HG03039 (cell line): Measurements from ENCODE around the gene OR7A5.
"Not testable (repeated sequence)": the region's sequence is repeated elsewhere in the genome, so short reads cannot be mapped to it uniquely, and the experiment has no call there.

Source experiments
- ATAC-seq: cut with Tn5 transposase; IDR thresholded peaks from one replicate; pipeline ENCODE4 v1.9.1; 2021; ENCODE audit warnings: mild to moderate bottlenecking, moderate library complexity; ENCODE audit not compliant: unreplicated experiment

The OR7A5 gene

DNA sequence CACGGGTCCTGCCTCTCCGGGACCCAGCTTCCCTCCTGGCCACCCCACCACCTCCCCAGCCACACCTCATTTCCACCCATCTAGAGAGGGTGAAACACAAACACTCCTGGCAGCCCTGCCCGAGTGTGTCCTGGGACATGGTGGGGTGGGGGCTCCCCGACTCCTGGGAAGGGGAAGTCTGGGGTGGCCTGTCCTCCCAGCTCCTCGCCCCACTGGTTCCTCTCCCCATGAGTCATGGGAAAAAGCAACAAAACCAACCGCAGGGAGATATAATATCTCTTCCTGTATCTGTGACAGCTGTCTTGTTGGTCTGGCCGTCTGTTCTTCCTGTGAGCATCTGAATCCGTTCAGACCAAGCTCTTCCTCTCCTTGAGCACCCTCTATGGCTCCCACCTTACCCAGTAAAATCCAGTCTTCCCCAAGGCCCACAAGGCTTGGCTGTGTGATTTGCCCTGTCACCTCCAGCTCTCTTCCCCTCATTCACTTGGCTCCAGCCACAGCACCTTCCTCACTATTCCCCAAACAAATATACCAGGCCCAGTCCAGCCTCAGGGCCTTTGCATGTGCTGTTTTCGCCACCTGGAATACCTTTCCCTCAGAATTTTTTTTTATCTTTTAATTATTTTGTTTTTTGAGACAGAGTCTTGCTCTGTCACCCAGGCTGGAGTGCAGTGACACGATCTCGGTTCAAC is 49.7 kb downstream of the OR7A5 start:
- not testable (repeated sequence) for ATAC-seq

DNA sequence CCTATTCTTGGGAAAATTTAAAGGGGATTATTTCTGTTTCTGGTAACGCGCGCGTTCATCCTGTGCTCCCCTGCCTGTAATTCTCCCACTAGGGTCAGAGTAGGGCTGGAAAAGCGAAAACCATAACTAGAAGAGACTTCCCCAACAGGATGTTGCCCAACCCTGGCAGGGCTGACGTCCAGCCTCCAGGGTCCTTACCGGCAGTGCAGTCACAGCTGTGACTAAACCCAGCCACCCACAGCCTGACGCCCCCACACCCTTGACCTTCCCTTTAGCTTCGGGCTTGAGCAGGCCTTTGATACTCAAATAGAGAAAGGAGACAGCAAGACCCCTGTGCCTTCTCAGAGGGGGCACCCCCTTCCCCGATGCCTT is 50.3 kb downstream of the OR7A5 start:
- ATAC-seq = not testable (repeated sequence)

DNA sequence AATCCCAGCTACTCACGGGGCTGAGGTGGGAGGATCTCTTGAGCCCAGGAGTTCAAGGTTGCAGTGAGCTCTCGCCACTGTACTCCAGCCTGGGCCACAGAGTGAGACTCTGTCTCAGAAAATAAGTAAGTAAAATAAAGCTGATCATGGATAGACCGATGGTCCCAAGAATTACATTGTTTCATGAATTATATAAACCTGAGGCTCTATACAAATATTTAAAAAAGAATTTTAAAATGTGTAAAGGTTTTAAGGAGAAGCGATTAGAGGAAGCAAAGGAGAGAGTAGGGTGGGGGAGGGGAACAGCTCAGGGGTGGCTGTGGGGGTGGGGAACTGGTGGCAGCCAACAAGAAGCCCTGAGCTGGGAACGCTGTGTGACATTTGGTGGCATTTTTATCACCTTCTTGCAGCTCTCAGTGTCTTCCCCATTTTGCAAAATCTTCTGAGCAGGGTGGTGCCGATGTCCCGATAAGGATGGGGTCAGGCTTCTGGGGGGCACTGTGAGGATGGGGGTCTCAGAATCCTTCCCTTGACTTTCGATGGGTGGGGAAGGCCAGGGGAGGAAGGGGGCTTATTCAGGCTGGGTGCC is 51.5 kb downstream of the OR7A5 start:
- ATAC-seq = not testable (repeated sequence)

DNA sequence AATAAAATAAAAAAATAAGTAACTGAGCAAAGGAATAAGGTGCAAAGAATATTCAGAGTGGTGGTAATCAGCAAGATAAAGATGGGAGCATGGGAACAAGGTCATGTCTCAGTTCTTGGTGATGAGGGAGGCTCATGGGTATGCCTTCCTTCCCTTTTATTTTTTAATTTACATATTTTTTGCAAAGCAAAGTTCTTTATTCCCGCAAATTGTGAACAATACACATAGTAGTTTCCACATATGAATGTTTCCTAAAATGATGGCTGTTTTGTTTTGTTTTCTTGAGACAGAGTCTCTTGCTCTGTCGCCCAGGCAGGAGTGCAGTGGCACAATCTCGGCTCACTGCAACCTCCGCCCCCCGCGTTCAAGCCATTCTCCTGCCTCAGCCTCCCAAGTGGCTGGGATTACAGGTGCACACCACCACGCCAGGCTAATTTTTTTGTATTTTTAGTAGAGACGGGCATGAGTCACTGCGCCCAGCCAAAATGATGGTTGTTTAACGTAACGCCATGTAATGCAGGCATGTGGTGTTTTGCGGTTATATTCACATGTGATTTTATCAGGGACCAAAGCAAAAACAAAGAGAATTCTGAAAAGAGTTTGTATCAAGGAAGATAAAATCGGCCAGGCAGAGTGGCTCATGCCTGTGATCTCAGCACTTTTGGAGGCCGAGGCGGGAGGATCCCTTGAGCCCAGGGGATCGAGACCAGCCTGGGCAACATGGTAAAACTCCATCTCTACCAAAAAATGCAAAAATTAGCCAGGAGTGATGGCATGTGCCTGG is 52.2 kb downstream of the OR7A5 start:
- no peak for ATAC-seq

DNA sequence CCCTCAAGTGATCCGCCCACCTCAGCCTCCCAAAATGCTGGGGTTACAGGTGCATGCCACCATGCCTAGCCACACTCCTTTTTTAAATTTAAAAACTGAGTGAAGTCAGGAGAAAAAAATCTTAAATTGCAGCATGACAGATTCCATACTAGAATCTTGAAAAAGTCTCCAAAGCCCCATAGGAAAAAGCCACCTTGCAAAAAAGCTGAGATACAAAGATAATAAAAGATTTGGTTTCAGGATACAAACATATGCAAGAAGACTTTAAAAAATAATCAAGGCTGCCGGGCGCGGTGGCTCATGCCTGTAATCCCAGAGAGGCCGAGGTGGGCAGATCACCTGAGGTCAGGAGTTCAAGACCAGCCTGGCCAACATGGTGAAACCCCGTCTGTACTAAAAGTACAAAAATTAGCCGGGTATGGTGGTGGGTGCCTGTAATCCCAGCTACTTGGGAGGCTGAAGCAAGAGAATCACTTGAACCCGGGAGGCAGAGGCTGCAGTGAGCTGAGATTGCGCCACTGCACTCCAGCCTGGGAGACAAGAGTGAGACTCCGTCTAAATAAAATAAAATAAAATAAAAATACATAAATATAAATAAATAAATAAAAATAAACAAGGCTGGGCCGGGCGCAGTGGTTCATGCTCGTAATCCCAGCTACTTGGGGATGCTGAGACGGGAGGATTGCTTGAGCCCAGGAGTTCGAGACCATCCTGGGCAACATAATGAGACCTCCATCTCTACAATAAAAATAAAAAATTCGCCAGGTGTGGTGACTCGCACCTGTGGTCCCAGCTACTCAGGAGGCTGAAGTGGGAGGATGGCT is 53.1 kb downstream of the OR7A5 start:
- not testable (repeated sequence) for ATAC-seq

DNA sequence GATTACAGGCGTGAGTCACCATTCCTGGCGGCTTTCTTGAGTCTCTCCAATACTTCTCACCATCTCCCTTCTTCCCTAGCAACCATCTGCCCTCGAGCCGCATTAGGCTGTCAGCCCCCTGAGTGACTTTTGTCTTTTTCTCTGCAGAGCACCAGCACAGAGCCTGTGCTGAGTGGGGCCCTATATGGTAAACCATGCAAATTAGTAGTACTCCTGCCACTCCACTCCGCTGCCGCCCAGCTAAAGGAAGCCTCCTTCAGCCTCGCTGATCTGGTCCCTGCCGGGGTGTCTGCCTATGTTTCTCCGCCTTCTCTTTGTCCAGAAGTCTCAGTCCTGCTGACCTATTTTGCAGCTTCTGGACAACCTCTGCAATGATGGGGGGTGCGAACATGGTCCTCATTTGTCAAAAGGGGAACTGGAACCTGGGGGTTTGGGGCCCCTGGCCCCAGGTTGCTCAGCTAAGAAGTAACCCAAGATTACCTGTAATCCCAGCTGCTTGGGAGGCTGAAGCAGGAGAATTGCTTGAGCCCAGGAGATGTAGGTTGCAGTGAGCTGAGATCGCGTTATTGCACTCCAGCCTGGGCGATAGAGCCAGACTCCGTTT is 54.3 kb downstream of the OR7A5 start:
- ATAC-seq = not testable (repeated sequence)

DNA sequence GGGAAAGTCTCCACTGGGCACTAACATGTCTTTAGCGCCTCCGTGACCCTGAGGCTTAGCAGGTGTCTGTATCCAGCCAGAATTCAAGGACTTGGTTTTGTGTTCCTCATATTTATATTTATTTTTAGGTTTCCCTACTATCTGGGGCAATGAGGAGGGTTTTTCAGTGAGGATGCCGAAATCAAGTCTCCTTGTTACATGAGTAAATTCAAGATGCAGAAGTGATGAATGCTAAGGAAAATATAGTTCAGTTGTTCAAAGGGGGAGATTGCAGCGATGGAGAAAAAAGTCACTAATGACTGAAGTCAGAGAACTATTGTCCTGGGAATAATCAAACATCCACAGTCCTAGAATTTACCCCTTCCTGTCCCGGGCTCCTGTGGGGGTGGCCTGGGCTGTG is 55.8 kb downstream of the OR7A5 start:
- ATAC-seq = no peak

DNA sequence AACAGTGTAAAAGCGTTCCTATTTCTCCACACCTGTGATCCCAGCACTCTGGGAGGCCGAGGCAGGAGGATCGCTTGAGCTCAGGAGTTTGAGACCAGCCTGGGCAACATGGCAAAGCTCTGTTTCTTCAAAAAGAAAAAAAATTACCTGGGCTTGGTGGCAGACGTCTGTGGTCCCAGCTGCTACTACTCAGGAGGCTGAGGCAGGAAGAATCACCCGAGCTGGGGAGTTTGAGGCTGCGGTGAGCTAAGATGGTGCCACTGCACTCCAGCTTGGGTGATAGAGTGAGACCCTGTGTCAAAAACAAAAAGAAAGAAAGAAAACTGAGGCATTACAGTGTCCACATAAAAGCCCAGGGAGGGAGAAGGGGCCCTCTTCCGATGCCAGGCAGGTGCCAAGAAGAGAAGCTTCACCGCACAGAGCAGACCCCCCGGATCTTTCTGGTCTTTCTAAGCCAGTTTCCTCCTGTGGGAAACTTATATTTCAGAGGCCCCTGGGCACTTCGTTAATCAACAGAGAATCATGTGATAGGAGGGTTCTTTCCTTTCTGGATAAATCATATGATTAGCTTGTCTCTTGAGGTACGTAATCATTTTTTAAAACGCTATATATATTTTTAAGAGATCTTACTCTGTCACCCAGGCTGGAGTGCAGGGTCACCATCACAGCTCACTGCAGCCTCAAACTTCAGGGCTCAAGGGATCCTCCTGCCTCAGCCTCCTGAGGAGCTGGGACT is 56.7 kb downstream of the OR7A5 start, which contains the start of gene ADGRE2:
Gene ADGRE2 (minus strand): TSS at position 451 of the 736 bp plus-strand sequence. CDS start 1,804 bp downstream, outside the sequence.
- ATAC-seq = not testable (repeated sequence)

DNA sequence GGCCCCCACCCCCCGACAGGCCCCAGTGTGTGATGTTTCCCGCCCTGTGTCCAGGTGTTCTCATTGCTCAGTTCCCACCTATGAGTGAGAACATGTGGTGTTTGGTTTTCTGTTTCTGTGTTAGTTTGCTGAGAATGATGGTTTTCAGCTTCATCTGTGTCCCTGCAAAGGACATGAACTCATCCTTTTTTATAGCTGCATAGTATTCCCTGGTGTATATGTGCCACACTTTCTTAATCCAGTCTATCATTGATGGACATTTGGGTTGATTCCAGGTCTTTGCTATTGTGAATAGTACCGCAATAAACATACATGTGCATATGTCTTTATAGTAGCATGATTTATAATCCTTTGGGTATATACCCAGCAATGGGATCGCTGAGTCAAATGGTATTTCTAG is 57.3 kb downstream of the OR7A5 start:
- ATAC-seq = not testable (repeated sequence)
